Endothelial cell of umbilical vein (primary cell): ENCODE data around the gene INSRR. TPM values are rescaled to one million over a fixed set of nuclear protein-coding genes. Genes with fewer than 3 reads are reported as not detected.
A peak's percentile ranks its signal among the peaks of the same experiment; 100 is the strongest.

Source experiments
- BruUV-seq: library from RNA; stranded (reverse); fragments of 400-500 nt; replicated peaks from 2 replicates; lab custom pipeline; 2021; lab: Mats Ljungman, UMichigan
- CTCF ChIA-PET: fragments of 300-600, 350-600 bp; sonication (Branson Sonifier 250); formaldehyde crosslinking; loops from one replicate; lab custom pipeline; 2021; ENCODE audit warnings: antibody characterized with exemption, inconsistent platforms; lab: Charles Lee
- POLR2A ChIA-PET: fragments of 300-600, 350-600 bp; sonication (Branson Sonifier 250); formaldehyde crosslinking; loops from one replicate; lab custom pipeline; 2021; ENCODE audit warnings: antibody characterized with exemption, inconsistent platforms; lab: Charles Lee
- DNase-seq: peaks from one replicate; pipeline ENCODE4 v3.0.0-alpha.2; 2011; ENCODE audit warnings: low read depth, low spot score
- FAIRE-seq: peaks from 2 replicates; lab custom pipeline; 2011; peaks lifted over from hg19 to GRCh38; lab: Jason Lieb, UNC
- H2AFZ ChIP-seq: 2 replicates; pipeline ENCODE4 v1.6.0; 2012; ENCODE audit warnings: low read depth, low read length, control low read depth, inconsistent platforms
- H3K27ac ChIP-seq: 2 replicates; pipeline ENCODE4 v1.5.1; 2011; ENCODE audit warnings: low read depth, mild to moderate bottlenecking, control low read depth, low read length, moderate library complexity; ENCODE audit not compliant: insufficient read depth
- H3K27me3 ChIP-seq, 2 experiments: 2 replicates each; pipeline versions ENCODE4 v1.6.0 to v1.6.1; 2011; ENCODE audit warnings: low read length in 2 of 2, mixed read lengths in 1 of 2; ENCODE audit not compliant: control insufficient read depth in 2 of 2, insufficient read depth in 2 of 2
- H3K36me3 ChIP-seq, 2 experiments: 2 replicates in 1 of 2; 3 replicates in 1 of 2; pipeline ENCODE4 v1.5.1; 2011; ENCODE audit warnings: low read length in 2 of 2, mild to moderate bottlenecking in 1 of 2, moderate library complexity in 1 of 2; ENCODE audit not compliant: control insufficient read depth in 2 of 2, insufficient read depth in 2 of 2; ENCODE audit errors: extremely low read depth in 1 of 2
- H3K4me1 ChIP-seq: 3 replicates; pipeline ENCODE4 v1.5.1; 2011; ENCODE audit warnings: mild to moderate bottlenecking, low read length; ENCODE audit not compliant: control insufficient read depth, insufficient read depth; ENCODE audit errors: extremely low read depth
- H3K4me2 ChIP-seq: 2 replicates; pipeline ENCODE4 v1.6.1; 2011; ENCODE audit warnings: low read length, control low read depth, mixed read lengths; ENCODE audit not compliant: insufficient read depth
- H3K4me3 ChIP-seq, 3 experiments: fragments of 200-600 bp in 1 of 3; sonication (generic), shearing (Covaris generic) in 1 of 3; replicated peaks in 1 of 3; 2 replicates each; pipeline ENCODE4 v1.5.1; 2011 to 2016; ENCODE audit warnings: control low read depth in 3 of 3, low read length in 3 of 3, mild to moderate bottlenecking in 2 of 3, inconsistent platforms in 1 of 3, low read depth in 1 of 3, moderate library complexity in 1 of 3; ENCODE audit not compliant: insufficient read depth in 1 of 3
- H3K79me2 ChIP-seq: 2 replicates; pipeline ENCODE4 v1.6.0; 2012; ENCODE audit warnings: low read length, inconsistent platforms; ENCODE audit not compliant: control insufficient read depth, insufficient read depth
- H3K9ac ChIP-seq: replicated peaks from 2 replicates; pipeline ENCODE3; 2011; ENCODE audit warnings: low read length, control low read depth; ENCODE audit not compliant: insufficient read depth; ENCODE audit errors: extremely low read depth
- H3K9me1 ChIP-seq: replicated peaks from 3 replicates; pipeline ENCODE4 v1.6.0; 2011; ENCODE audit warnings: mild to moderate bottlenecking, low read length; ENCODE audit not compliant: control insufficient read depth, insufficient read depth; ENCODE audit errors: extremely low read depth
- H3K9me3 ChIP-seq: replicated peaks from 2 replicates; pipeline ENCODE4 v1.5.1; 2012; ENCODE audit warnings: low read length, inconsistent platforms; ENCODE audit not compliant: control insufficient read depth, insufficient read depth
- H4K20me1 ChIP-seq: replicated peaks from 2 replicates; pipeline ENCODE3; 2011; ENCODE audit warnings: mild to moderate bottlenecking, low read length; ENCODE audit not compliant: control insufficient read depth, insufficient read depth; ENCODE audit errors: extremely low read depth
- EZH2 ChIP-seq: IDR thresholded peaks from 2 replicates; pipeline ENCODE4 v1.6.1; 2012; ENCODE audit warnings: borderline replicate concordance, low read depth, mild to moderate bottlenecking, moderate library complexity, low read length, inconsistent platforms; ENCODE audit not compliant: severe bottlenecking
- FOS ChIP-seq: IDR thresholded peaks from 2 replicates; pipeline ENCODE4 v1.6.1; 2011; ENCODE audit warnings: mild to moderate bottlenecking, low read length, moderate library complexity, borderline replicate concordance; ENCODE audit not compliant: insufficient read depth
- GATA2 ChIP-seq: IDR thresholded peaks from 2 replicates; pipeline ENCODE4 v1.7.0; 2011; ENCODE audit warnings: low read depth, mild to moderate bottlenecking, moderate library complexity, mixed read lengths, low read length; ENCODE audit not compliant: insufficient read length, insufficient read depth
- JUN ChIP-seq: IDR thresholded peaks from 2 replicates; pipeline ENCODE4 v1.6.1; 2011; ENCODE audit warnings: borderline replicate concordance, low read depth; ENCODE audit not compliant: insufficient read length, insufficient read depth
- MYC ChIP-seq: IDR thresholded peaks from one replicate; pipeline ENCODE4 v1.6.1; 2011; ENCODE audit warnings: mild to moderate bottlenecking, low read depth, low read length
- POLR2A ChIP-seq: IDR thresholded peaks from 2 replicates; pipeline ENCODE4 v1.6.1; 2012; ENCODE audit warnings: low read depth, mild to moderate bottlenecking, control low read depth, low read length
- POLR2AphosphoS5 ChIP-seq: IDR thresholded peaks from 2 replicates; pipeline ENCODE4 v1.6.1; 2012; ENCODE audit warnings: low read depth, mild to moderate bottlenecking, control low read depth, low read length, moderate library complexity; ENCODE audit not compliant: insufficient read depth
- dilution Hi-C: fragments of 300-500 bp; cut with MboI; formaldehyde crosslinking; loops from one replicate; pipeline ENCODE4 v1.15.0; 2019; ENCODE audit warnings: low sequenced_read_pairs; ENCODE audit not compliant: extremely low pct_ligation_motif_present
- intact Hi-C: fragments of 100-400 bp; cut with micrococcal nuclease; formaldehyde crosslinking; loops from one replicate; pipeline ENCODE4 v1.10.0; 2022
- polyA plus RNA-seq, 4 experiments: library from polyadenylated mRNA; depleted of rRNA in 3 of 4; stranded (reverse) in 3 of 4; unstranded in 1 of 4; fragments of >200 nt; gene quantifications; 2 replicates each; pipeline versions ENCODE4 v1.2.1 to v1.2.3, GENCODE V29; 2011 to 2012; ENCODE audit warnings: missing spikeins in 1 of 4
- total RNA-seq: library from RNA; stranded (reverse); gene quantifications from 2 replicates; pipeline ENCODE4 v1.2.3, GENCODE V29; 2021
- TF ChIP-seq, protein P1 (sequence below), 2 donors: IDR thresholded peaks; 1 replicate in 1 of 2; 2 replicates in 1 of 2; pipeline ENCODE4 v1.5.1; 2011; ENCODE audit warnings: low read length in 2 of 2, mild to moderate bottlenecking in 2 of 2, moderate library complexity in 2 of 2, control low read depth in 1 of 2, inconsistent platforms in 1 of 2, low read depth in 1 of 2; ENCODE audit not compliant: insufficient read depth in 1 of 2; ENCODE audit errors: extremely low read depth in 1 of 2
- TF ChIP-seq, protein P2 (sequence below): IDR thresholded peaks from 2 replicates; pipeline ENCODE4 v1.6.1; 2011; ENCODE audit not compliant: insufficient read depth, insufficient read length

The INSRR gene
- total and polyA plus RNA-seq, 2 donors (not counting 3 experiments of a cell fraction or from before 2014, with no cell fraction given) = not detected

DNA sequence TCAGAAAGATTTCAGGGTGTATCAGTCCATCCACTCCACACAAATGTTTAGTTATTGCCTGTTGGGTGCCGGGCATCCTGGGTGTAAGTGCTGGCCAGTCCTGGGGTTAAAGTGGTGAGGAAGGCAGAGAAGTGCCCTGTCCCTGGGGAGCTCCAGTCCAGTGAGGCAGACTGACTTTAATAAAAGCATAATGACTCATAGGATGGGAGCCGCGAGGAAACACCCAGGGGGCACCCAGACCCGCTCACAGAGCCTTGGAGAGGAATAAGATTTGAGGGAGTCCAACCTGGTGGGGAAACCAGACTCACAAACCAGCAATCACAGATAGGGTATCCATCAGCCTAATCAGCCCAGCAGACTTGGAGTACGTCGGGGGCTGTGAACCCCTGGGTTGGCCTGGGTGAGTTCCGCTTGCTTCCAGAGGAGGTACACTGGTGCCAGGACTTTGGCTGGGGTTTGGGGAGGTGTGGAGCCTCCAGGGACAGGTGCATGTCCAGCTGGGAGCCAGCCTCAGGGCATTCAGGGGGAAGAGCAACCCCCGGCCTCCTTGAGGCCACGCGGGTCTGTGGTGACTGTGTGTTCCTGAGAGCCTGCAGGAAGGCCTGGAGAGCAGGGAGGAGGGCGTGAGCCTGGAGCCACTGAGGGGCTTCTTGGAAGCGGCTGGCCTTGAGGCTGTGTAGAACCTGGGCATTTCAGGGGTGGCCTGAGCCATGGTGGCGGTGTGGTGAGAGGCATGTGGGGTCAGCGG, 38.3 kb upstream of the INSRR start:
- Histone ChIP-seq H3K4me3 (peak overlapping the region in 1 of 3 experiments; percentile 34), H3K79me2 (peaks cover 84% of the 10 kb centered on the region), H4K20me1 (no peaks in the 10 kb centered on the region), H3K4me2 (peak overlapping the region; percentile 96), H3K9ac (peak overlapping the region; percentile 84), H3K36me3 (no peaks in the 10 kb centered on the region), H3K27me3 (no peaks in the 10 kb centered on the region), H3K4me1 (peaks cover 75% of the 10 kb centered on the region), H3K9me1 (no peaks in the 10 kb centered on the region), H3K27ac (peak overlapping the region; percentile 95), H2AFZ (no peak overlapping the region), H3K9me3 (no peaks in the 10 kb centered on the region)
- TSS peak; percentile 62 for BruUV-seq
- ChIA-PET CTCF (interaction anchor here (0.9 to 2.8 kb wide), 7 partner anchors 7 to 208 kb away, joined by 3 to 14 read pairs (median 6); partner anchors contain the start of gene LRRC71), POLR2A (no interaction called here)
- intact Hi-C loops (loop anchor here (2.0 to 10.0 kb wide), 2 partner anchors 236 to 392 kb away; partner anchors contain the start of gene MEF2D), dilution Hi-C loops (no loop called here)
- TF ChIP-seq, protein P1, sequence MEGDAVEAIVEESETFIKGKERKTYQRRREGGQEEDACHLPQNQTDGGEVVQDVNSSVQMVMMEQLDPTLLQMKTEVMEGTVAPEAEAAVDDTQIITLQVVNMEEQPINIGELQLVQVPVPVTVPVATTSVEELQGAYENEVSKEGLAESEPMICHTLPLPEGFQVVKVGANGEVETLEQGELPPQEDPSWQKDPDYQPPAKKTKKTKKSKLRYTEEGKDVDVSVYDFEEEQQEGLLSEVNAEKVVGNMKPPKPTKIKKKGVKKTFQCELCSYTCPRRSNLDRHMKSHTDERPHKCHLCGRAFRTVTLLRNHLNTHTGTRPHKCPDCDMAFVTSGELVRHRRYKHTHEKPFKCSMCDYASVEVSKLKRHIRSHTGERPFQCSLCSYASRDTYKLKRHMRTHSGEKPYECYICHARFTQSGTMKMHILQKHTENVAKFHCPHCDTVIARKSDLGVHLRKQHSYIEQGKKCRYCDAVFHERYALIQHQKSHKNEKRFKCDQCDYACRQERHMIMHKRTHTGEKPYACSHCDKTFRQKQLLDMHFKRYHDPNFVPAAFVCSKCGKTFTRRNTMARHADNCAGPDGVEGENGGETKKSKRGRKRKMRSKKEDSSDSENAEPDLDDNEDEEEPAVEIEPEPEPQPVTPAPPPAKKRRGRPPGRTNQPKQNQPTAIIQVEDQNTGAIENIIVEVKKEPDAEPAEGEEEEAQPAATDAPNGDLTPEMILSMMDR (IDR thresholded peaks at IDR 0.05; ENCODE audit: extremely low read depth in 1 of 2, insufficient read depth in 1 of 2, low read depth in 1 of 2, low read length in 2 of 2) = no peak
- TF ChIP-seq FOS = peak; percentile 43
- TF ChIP-seq JUN = peak; percentile 16
- TF ChIP-seq POLR2AphosphoS5 = peak; percentile 3
- TF ChIP-seq MYC = no peak
- TF ChIP-seq, protein P2, sequence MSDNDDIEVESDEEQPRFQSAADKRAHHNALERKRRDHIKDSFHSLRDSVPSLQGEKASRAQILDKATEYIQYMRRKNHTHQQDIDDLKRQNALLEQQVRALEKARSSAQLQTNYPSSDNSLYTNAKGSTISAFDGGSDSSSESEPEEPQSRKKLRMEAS = no peak
- peak; percentile 53 for TF ChIP-seq POLR2A
- TF ChIP-seq EZH2 = no peak
- TF ChIP-seq GATA2 = no peak
- DNase-seq (peak; percentile 61), FAIRE-seq (no peak)
